Endothelial cell (in vitro differentiated cells): ENCODE data around the gene RBM6. TPM values are rescaled to one million over a fixed set of nuclear protein-coding genes. Genes with fewer than 3 reads are reported as not detected.

Experiments used
- DNase-seq: peaks from one replicate; pipeline ENCODE4 v3.0.0; 2021; ENCODE audit warnings: low spot score
- H3K27ac Mint-ChIP-seq: one replicate; pipeline ENCODE4 v1.8.0; 2021; ENCODE audit warnings: mixed read lengths, inconsistent platforms; ENCODE audit not compliant: unreplicated experiment
- H3K27me3 Mint-ChIP-seq: one replicate; pipeline ENCODE4 v1.8.0; 2021; ENCODE audit warnings: mild to moderate bottlenecking, moderate library complexity, mixed read lengths, inconsistent platforms; ENCODE audit not compliant: unreplicated experiment
- H3K36me3 Mint-ChIP-seq: one replicate; pipeline ENCODE4 v1.8.0; 2021; ENCODE audit warnings: mild to moderate bottlenecking, low read depth, mixed read lengths, inconsistent platforms; ENCODE audit not compliant: unreplicated experiment
- H3K4me1 Mint-ChIP-seq: one replicate; pipeline ENCODE4 v1.8.0; 2021; ENCODE audit warnings: mild to moderate bottlenecking, mixed read lengths, inconsistent platforms; ENCODE audit not compliant: unreplicated experiment
- H3K4me3 Mint-ChIP-seq: one replicate; pipeline ENCODE4 v1.8.0; 2021; ENCODE audit warnings: mild to moderate bottlenecking, mixed read lengths, inconsistent platforms; ENCODE audit not compliant: unreplicated experiment
- H3K9me3 Mint-ChIP-seq: one replicate; pipeline ENCODE4 v1.8.0; 2021; ENCODE audit warnings: mixed read lengths, inconsistent platforms; ENCODE audit not compliant: unreplicated experiment
- CTCF ChIP-seq: fragments of 200-600 bp; sonication (generic); IDR thresholded peaks from one replicate; pipeline ENCODE4 v1.5.0; 2021; ENCODE audit warnings: antibody characterized with exemption; ENCODE audit not compliant: unreplicated experiment
- total RNA-seq: library from RNA; stranded (reverse); fragmentation: NEBNext Ultra II Directional; extraction: Animal tissue kit (Norgen Biotek cat#: 25700); gene quantifications from one replicate; pipeline ENCODE4 v1.2.1, GENCODE V29; 2021; ENCODE audit not compliant: unreplicated experiment

RBM6 gene
- total RNA-seq, 1 donor from 2014 or later: 76.2 TPM

GRCh38 chr3:49940667-49941249, 808 bp downstream of the RBM6 start:
- H3K4me1 Mint-ChIP-seq: peaks cover 5% of the 10 kb centered on the region
- no peak for TF ChIP-seq CTCF
- H3K4me3 Mint-ChIP-seq: peak overlapping the region; percentile 97

GRCh38 chr3:49942651-49943050, 2.7 kb downstream of the RBM6 start:
- Mint-ChIP-seq H3K36me3 (no peaks in the 10 kb centered on the region), H3K27me3 (peaks cover 3% of the 10 kb centered on the region), H3K4me3 (no peak overlapping the region), H3K9me3 (no peaks in the 10 kb centered on the region), H3K4me1 (peaks cover 5% of the 10 kb centered on the region), H3K27ac (no peak overlapping the region)
- DNase-seq: no peak
- no peak for TF ChIP-seq CTCF

More at GRCh38 chr3:49940667-49941249, 808 bp downstream of the RBM6 start:
- peak overlapping the region; percentile 84 for H3K27ac Mint-ChIP-seq
- no peak for DNase-seq
- peaks cover 3% of the 10 kb centered on the region for H3K27me3 Mint-ChIP-seq
- no peaks in the 10 kb centered on the region for H3K9me3 Mint-ChIP-seq
- H3K36me3 Mint-ChIP-seq: no peaks in the 10 kb centered on the region

GRCh38 chr3:49952924-49953323, 13.0 kb downstream of the RBM6 start:
- H3K27me3 Mint-ChIP-seq: no peaks in the 10 kb centered on the region
- no peak for TF ChIP-seq CTCF
- H3K27ac Mint-ChIP-seq: no peak overlapping the region
- DNase-seq: no peak
- no peaks in the 10 kb centered on the region for H3K9me3 Mint-ChIP-seq
- H3K4me1 Mint-ChIP-seq: no peaks in the 10 kb centered on the region
- no peaks in the 10 kb centered on the region for H3K36me3 Mint-ChIP-seq
- no peak overlapping the region for H3K4me3 Mint-ChIP-seq

GRCh38 chr3:49955636-49956035, 15.7 kb downstream of the RBM6 start:
- H3K4me1 Mint-ChIP-seq: no peaks in the 10 kb centered on the region
- no peaks in the 10 kb centered on the region for H3K27me3 Mint-ChIP-seq
- H3K9me3 Mint-ChIP-seq: no peaks in the 10 kb centered on the region
- H3K36me3 Mint-ChIP-seq: no peaks in the 10 kb centered on the region
- no peak for DNase-seq
- H3K27ac Mint-ChIP-seq: no peak overlapping the region
- no peak for TF ChIP-seq CTCF
- no peak overlapping the region for H3K4me3 Mint-ChIP-seq

- H3K27me3 Mint-ChIP-seq: no peaks in the 10 kb centered on the region
- peaks cover 8% of the 10 kb centered on the region for H3K36me3 Mint-ChIP-seq
- no peak overlapping the region for H3K4me3 Mint-ChIP-seq
- no peak overlapping the region for H3K27ac Mint-ChIP-seq
- H3K9me3 Mint-ChIP-seq: no peaks in the 10 kb centered on the region
- no peak for TF ChIP-seq CTCF
- no peak for DNase-seq
- H3K4me1 Mint-ChIP-seq: no peaks in the 10 kb centered on the region
These were observed 26.4 kb downstream of the RBM6 start for GRCh38 chr3:49966233-49966942.
